ENCODE measurements around the gene SPTBN2.

Gene SPTBN2

DNA sequence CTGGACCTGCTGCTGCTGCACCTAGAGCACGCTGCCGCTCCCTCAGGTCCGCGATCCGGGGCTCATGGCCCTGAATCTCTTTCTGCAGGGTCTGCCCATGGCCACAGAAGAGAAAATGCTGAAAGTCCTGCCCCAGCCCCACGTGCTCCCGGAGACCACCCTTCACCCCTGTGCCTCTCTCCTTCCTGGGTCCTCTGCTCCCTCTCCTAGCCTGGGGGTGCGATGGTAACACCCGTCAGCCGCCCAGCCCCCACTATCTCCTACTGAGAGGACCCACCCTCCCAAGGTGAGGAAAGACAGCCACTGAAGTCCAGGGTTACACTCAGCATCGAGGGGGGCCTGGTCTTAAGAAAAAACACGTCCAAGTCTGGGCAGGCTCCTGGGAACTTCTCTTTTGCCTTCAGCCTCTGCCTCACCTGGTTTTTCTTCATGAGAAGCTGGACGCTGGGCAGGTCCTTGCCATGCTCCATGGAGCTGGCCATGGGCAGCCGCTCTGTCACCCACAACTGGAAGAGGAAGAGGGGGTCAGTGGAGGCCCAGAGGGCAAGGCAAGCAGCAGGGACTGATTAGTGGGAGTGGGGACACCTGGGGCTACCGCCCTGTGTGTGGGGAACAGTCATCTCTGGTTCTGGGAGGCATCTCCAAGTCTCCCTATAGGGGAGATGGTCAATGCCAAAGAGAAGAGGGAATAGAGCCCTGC, 35.5 kb downstream of the SPTBN2 start:
- Histone ChIP-seq H3K27ac (ENCODE audit: low read length) (no peak overlapping the region), H3K79me2 (ENCODE audit: insufficient read depth, low read length) (no peaks in the 10 kb centered on the region), H3K4me2 (ENCODE audit: insufficient read depth, low read length) (no peak overlapping the region), H3K27me3 (ENCODE audit: insufficient read depth, low read length, poor library complexity) (no peaks in the 10 kb centered on the region), H3K4me1 (ENCODE audit: insufficient read depth, low read length) (peaks cover 4% of the 10 kb centered on the region), H3K4me3 (ENCODE audit: low read depth in 1 of 2, low read length in 2 of 2) (no peak overlapping the region), H2AFZ (ENCODE audit: low read depth, low read length) (no peak overlapping the region), H3K9me3 (ENCODE audit: insufficient read depth, low read length, severe bottlenecking) (no peaks in the 10 kb centered on the region), H3K36me3 (ENCODE audit: insufficient read depth, low read length) (no peaks in the 10 kb centered on the region), H3K9ac (ENCODE audit: low read depth, low read length) (no peak overlapping the region), H4K20me1 (ENCODE audit: insufficient read depth, low read length) (0 out of 2 replicates have a peak, but pooled peaks cover 5% of the 10 kb centered on the region)
- ATAC-seq (ENCODE audit: insufficient read depth, low read depth) (no peak), DNase-seq (no peak)
- no peak for TF ChIP-seq EZH2 (IDR thresholded peaks at IDR 0.05; ENCODE audit: borderline replicate concordance, low read depth, low read length, severe bottlenecking)
- TF ChIP-seq, protein P1, sequence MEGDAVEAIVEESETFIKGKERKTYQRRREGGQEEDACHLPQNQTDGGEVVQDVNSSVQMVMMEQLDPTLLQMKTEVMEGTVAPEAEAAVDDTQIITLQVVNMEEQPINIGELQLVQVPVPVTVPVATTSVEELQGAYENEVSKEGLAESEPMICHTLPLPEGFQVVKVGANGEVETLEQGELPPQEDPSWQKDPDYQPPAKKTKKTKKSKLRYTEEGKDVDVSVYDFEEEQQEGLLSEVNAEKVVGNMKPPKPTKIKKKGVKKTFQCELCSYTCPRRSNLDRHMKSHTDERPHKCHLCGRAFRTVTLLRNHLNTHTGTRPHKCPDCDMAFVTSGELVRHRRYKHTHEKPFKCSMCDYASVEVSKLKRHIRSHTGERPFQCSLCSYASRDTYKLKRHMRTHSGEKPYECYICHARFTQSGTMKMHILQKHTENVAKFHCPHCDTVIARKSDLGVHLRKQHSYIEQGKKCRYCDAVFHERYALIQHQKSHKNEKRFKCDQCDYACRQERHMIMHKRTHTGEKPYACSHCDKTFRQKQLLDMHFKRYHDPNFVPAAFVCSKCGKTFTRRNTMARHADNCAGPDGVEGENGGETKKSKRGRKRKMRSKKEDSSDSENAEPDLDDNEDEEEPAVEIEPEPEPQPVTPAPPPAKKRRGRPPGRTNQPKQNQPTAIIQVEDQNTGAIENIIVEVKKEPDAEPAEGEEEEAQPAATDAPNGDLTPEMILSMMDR (IDR thresholded peaks at IDR 0.05; ENCODE audit: borderline replicate concordance, extremely low read depth, low read length, poor library complexity, severe bottlenecking): no peak

DNA sequence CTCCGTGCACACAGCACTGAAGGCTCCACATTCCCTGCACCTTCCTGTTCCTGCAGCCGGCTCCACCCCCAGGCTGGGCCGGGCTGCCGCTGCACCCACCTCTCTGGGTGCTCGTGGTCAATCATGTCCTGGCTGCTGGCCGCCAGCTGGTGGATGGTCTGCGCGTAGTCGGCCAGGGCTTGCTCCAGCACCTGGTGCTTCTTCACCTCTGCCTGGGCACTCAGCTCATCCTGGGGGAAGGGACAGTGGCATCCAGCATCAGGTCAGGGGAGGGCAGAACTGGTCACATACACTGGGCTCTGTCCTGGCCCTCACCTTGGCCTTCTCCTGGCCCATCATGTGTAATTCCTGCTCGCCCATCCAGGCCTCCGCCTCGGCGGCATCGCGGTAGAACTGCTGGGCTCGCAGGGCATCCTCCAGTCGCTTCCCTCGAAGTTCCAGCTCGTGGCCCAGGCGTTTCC, 36.1 kb downstream of the SPTBN2 start:
- no peak overlapping the region for H2AFZ ChIP-seq (ENCODE audit: low read depth, low read length)
- H3K9ac ChIP-seq (ENCODE audit: low read depth, low read length): no peak overlapping the region
- H3K4me1 ChIP-seq (ENCODE audit: insufficient read depth, low read length): peaks cover 4% of the 10 kb centered on the region
- H3K27ac ChIP-seq (ENCODE audit: low read length): no peak overlapping the region
- H3K4me3 ChIP-seq (ENCODE audit: low read depth in 1 of 2, low read length in 2 of 2): no peak overlapping the region
- no peak for TF ChIP-seq EZH2 (IDR thresholded peaks at IDR 0.05; ENCODE audit: borderline replicate concordance, low read depth, low read length, severe bottlenecking)
- TF ChIP-seq, protein P1 (IDR thresholded peaks at IDR 0.05; ENCODE audit: borderline replicate concordance, extremely low read depth, low read length, poor library complexity, severe bottlenecking): no peak
- DNase-seq (no peak), ATAC-seq (ENCODE audit: insufficient read depth, low read depth) (no peak)
- no peaks in the 10 kb centered on the region for H3K79me2 ChIP-seq (ENCODE audit: insufficient read depth, low read length)
- no peaks in the 10 kb centered on the region for H3K9me3 ChIP-seq (ENCODE audit: insufficient read depth, low read length, severe bottlenecking)
- H3K4me2 ChIP-seq (ENCODE audit: insufficient read depth, low read length): no peak overlapping the region
- no peaks in the 10 kb centered on the region for H3K27me3 ChIP-seq (ENCODE audit: insufficient read depth, low read length, poor library complexity)
- 0 out of 2 replicates have a peak, but pooled peaks cover 5% of the 10 kb centered on the region for H4K20me1 ChIP-seq (ENCODE audit: insufficient read depth, low read length)
- no peaks in the 10 kb centered on the region for H3K36me3 ChIP-seq (ENCODE audit: insufficient read depth, low read length)

DNA sequence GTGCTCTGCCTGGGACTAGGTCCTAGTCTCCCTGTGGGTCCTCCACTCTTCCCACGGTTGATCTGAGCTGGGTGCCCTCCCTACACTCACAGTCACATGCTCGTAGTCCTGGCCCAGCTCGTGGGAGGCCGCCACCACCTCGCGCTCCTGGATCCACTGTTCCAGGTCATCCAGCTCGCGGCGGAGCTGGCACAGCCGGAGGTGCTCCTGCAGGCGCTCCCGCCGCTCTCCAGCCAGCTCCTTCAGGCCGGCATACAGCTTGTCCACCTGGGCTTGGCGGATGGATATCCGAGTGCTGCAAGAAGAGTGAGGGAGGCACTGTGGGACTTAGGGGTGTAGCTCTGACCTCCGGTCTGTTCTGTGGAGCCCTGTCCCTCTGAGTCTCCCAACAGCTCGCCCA, 36.6 kb downstream of the SPTBN2 start:
- H3K9ac ChIP-seq (ENCODE audit: low read depth, low read length): no peak overlapping the region
- no peak overlapping the region for H3K27ac ChIP-seq (ENCODE audit: low read length)
- no peaks in the 10 kb centered on the region for H3K36me3 ChIP-seq (ENCODE audit: insufficient read depth, low read length)
- TF ChIP-seq, protein P1 (IDR thresholded peaks at IDR 0.05; ENCODE audit: borderline replicate concordance, extremely low read depth, low read length, poor library complexity, severe bottlenecking): no peak
- TF ChIP-seq EZH2 (IDR thresholded peaks at IDR 0.05; ENCODE audit: borderline replicate concordance, low read depth, low read length, severe bottlenecking): no peak
- peaks cover 4% of the 10 kb centered on the region for H3K4me1 ChIP-seq (ENCODE audit: insufficient read depth, low read length)
- ATAC-seq (ENCODE audit: insufficient read depth, low read depth) (no peak), DNase-seq (no peak)
- no peaks in the 10 kb centered on the region for H3K9me3 ChIP-seq (ENCODE audit: insufficient read depth, low read length, severe bottlenecking)
- H2AFZ ChIP-seq (ENCODE audit: low read depth, low read length): no peak overlapping the region
- H3K79me2 ChIP-seq (ENCODE audit: insufficient read depth, low read length): no peaks in the 10 kb centered on the region
- no peak overlapping the region for H3K4me2 ChIP-seq (ENCODE audit: insufficient read depth, low read length)
- H3K4me3 ChIP-seq (ENCODE audit: low read depth in 1 of 2, low read length in 2 of 2): no peak overlapping the region
- no peaks in the 10 kb centered on the region for H3K27me3 ChIP-seq (ENCODE audit: insufficient read depth, low read length, poor library complexity)
- 0 out of 2 replicates have a peak, but pooled peaks cover 5% of the 10 kb centered on the region for H4K20me1 ChIP-seq (ENCODE audit: insufficient read depth, low read length)
